Glutamatergic neuron (in vitro differentiated cells): ENCODE measurements around the gene TAF13. TPM values are rescaled to one million over a fixed set of nuclear protein-coding genes. Genes with fewer than 3 reads are reported as not detected.

Source experiments
- DNase-seq: peaks from one replicate; pipeline ENCODE4 v3.0.0; 2022
- H3K27ac Mint-ChIP-seq: one replicate; pipeline ENCODE4 v1.8.0; 2020; ENCODE audit warnings: mild to moderate bottlenecking, mixed read lengths, inconsistent platforms; ENCODE audit not compliant: unreplicated experiment
- H3K27me3 Mint-ChIP-seq: one replicate; pipeline ENCODE4 v1.8.0; 2020; ENCODE audit warnings: mild to moderate bottlenecking, moderate library complexity, mixed read lengths, inconsistent platforms; ENCODE audit not compliant: unreplicated experiment
- H3K36me3 Mint-ChIP-seq: one replicate; pipeline ENCODE4 v1.8.0; 2020; ENCODE audit warnings: mild to moderate bottlenecking, mixed read lengths, inconsistent platforms; ENCODE audit not compliant: unreplicated experiment
- H3K4me1 Mint-ChIP-seq: one replicate; pipeline ENCODE4 v1.8.0; 2020; ENCODE audit warnings: mild to moderate bottlenecking, low read depth, mixed read lengths, inconsistent platforms; ENCODE audit not compliant: unreplicated experiment
- H3K4me3 Mint-ChIP-seq: one replicate; pipeline ENCODE4 v1.8.0; 2020; ENCODE audit warnings: mild to moderate bottlenecking, mixed read lengths, inconsistent platforms; ENCODE audit not compliant: unreplicated experiment
- H3K9me3 Mint-ChIP-seq: one replicate; pipeline ENCODE4 v1.8.0; 2020; ENCODE audit warnings: mild to moderate bottlenecking, moderate library complexity, mixed read lengths, inconsistent platforms; ENCODE audit not compliant: unreplicated experiment
- CTCF ChIP-seq: fragments of 200-600 bp; sonication (generic); IDR thresholded peaks from one replicate; pipeline ENCODE4 v1.5.0; 2021; ENCODE audit not compliant: partially characterized antibody, unreplicated experiment
- total RNA-seq: library from RNA; stranded (reverse); fragmentation: NEBNext Ultra II Directional; extraction: Animal tissue kit (Norgen Biotek cat#: 25700); gene quantifications from one replicate; pipeline ENCODE4 v1.2.1, GENCODE V29; 2021; ENCODE audit not compliant: unreplicated experiment

The TAF13 gene
- total RNA-seq, 1 donor from 2014 or later: 66.0 TPM

GRCh38 chr1:109111386-109112055, 35.7 kb upstream of the TAF13 start:
- H3K27ac Mint-ChIP-seq: no peak overlapping the region
- peaks cover 3% of the 10 kb centered on the region for H3K36me3 Mint-ChIP-seq
- H3K9me3 Mint-ChIP-seq: peaks cover 4% of the 10 kb centered on the region
- no peak overlapping the region for H3K4me3 Mint-ChIP-seq
- no peak for TF ChIP-seq CTCF
- no peak for DNase-seq
- peaks cover 19% of the 10 kb centered on the region for H3K27me3 Mint-ChIP-seq
- H3K4me1 Mint-ChIP-seq: peaks cover 8% of the 10 kb centered on the region

GRCh38 chr1:109109906-109110305, 34.1 kb upstream of the TAF13 start:
- peaks cover 6% of the 10 kb centered on the region for H3K9me3 Mint-ChIP-seq
- H3K27me3 Mint-ChIP-seq: peaks cover 18% of the 10 kb centered on the region
- peaks cover 2% of the 10 kb centered on the region for H3K36me3 Mint-ChIP-seq
- peaks cover 11% of the 10 kb centered on the region for H3K4me1 Mint-ChIP-seq
- no peak overlapping the region for H3K27ac Mint-ChIP-seq
- H3K4me3 Mint-ChIP-seq: no peak overlapping the region
- DNase-seq: no peak
- TF ChIP-seq CTCF: no peak

GRCh38 chr1:109107785-109108184, 32.0 kb upstream of the TAF13 start:
- no peak overlapping the region for H3K27ac Mint-ChIP-seq
- TF ChIP-seq CTCF: no peak
- DNase-seq: no peak
- H3K36me3 Mint-ChIP-seq: no peaks in the 10 kb centered on the region
- H3K4me3 Mint-ChIP-seq: no peak overlapping the region
- peaks cover 8% of the 10 kb centered on the region for H3K27me3 Mint-ChIP-seq
- H3K4me1 Mint-ChIP-seq: peaks cover 6% of the 10 kb centered on the region
- peaks cover 2% of the 10 kb centered on the region for H3K9me3 Mint-ChIP-seq

GRCh38 chr1:109105881-109106280, 30.1 kb upstream of the TAF13 start:
- Mint-ChIP-seq H3K36me3 (no peaks in the 10 kb centered on the region), H3K4me1 (peaks cover 3% of the 10 kb centered on the region), H3K4me3 (no peak overlapping the region), H3K27me3 (peaks cover 6% of the 10 kb centered on the region), H3K27ac (peak overlapping the region; percentile 35), H3K9me3 (peaks cover 2% of the 10 kb centered on the region)
- no peak for TF ChIP-seq CTCF
- DNase-seq: no peak

GRCh38 chr1:109104364-109105151, 28.8 kb upstream of the TAF13 start:
- peaks cover 3% of the 10 kb centered on the region for H3K4me1 Mint-ChIP-seq
- peaks cover 7% of the 10 kb centered on the region for H3K27me3 Mint-ChIP-seq
- TF ChIP-seq CTCF: no peak
- no peak overlapping the region for H3K27ac Mint-ChIP-seq
- H3K36me3 Mint-ChIP-seq: no peaks in the 10 kb centered on the region
- H3K9me3 Mint-ChIP-seq: peaks cover 5% of the 10 kb centered on the region
- no peak for DNase-seq
- H3K4me3 Mint-ChIP-seq: peak overlapping the region; percentile 23
